Measurements from ENCODE around the gene SLC16A6.
"Not testable (repeated sequence)": the region's sequence is repeated elsewhere in the genome, so short reads cannot be mapped to it uniquely, and the experiment has no call there.

SLC16A6 gene

DNA sequence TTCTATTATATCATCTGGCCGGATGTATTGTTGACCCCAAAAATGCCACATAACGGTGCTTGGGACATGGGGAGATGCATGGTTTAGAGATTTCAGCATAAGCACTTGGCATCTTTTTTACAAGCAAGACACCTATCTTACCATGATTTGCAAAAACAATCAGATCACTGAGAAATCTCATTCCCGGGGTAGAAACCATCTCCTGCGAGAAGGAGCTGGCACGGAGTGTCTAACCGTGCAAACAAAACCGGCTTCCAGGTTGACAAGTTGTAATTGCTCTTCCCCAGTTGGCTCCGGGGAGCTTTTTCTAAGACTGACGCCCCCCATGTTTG lies 1.0 kb downstream of the SLC16A6 start:
- DNase-seq (ENCODE audit: low read depth in 2 of 2) = no peak

DNA sequence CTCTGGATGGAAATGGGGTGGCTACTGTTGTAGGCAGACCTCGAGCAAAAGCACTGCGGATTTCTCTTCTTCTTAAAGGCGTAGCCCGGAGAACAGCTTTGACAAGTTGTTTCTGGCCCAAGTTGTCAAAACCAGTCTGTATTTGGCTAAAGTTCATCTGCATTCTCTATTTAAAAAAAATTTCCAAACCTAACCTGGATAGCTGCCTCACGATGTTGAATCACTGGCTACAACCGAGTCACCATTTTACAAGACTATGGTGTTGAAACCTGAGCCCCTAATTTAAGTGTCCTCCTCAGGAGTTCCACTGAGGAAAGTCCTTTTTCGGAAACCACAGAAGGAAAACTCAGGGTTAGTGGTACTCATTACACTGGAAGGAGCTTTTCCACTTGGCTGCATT lies 1.5 kb downstream of the SLC16A6 start:
- DNase-seq (ENCODE audit: low read depth in 2 of 2) = no peak

DNA sequence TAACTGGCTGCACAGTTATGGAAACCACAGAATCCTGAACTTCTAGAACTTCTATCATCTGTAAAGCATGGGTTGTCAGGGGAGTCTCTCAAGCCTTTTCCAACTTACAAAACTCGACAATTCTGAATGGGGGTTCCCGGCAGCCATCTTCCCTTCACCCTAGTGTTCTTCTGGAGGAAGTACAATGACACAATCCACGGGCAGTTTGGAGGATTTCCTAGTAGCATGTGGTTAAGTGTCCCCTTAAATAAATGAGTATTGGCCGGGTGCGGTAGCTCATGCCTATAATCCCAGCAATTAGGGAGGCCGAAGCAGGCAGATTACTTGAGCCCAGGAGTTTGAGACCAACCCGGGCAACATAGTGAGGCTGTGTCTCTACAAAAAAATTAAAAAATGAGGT lies 2.1 kb downstream of the SLC16A6 start:
- no peak for DNase-seq (ENCODE audit: low read depth in 2 of 2)

DNA sequence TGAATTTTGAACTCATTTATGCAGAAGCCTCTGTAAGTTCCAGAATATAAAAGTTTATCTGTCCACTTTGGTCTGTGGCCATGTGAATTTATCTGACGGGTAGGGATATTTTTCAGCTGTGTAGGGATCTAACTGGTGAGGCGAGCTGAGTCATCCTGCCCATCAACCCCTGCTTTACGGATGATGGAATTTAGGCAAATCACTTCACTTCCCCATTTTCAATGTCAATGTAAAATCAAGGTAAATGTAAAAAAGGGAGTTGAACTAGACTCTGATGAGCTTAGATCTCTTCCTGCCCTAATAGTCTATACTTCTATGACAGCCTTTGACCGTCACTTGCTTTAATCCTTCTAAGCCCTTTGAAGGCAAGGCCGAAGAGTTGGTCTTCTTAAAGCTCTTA lies 2.6 kb downstream of the SLC16A6 start:
- DNase-seq (ENCODE audit: low read depth in 2 of 2) = no peak

DNA sequence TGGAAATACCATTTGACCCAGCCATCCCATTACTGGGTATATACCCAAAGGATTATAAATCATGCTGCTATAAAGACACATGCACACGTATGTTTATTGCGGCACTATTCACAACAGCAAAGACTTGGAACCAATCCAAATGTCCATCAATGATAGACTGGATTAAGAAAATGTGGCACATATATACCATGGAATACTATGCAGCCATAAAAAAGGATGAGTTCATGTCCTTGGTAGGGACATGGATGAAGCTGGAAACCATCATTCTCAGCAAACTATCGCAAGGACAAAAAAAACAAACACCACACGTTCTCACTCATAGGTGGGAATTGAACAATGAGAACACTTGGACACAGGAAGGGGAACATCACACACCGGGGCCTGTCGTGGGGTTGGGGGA lies 9.0 kb downstream of the SLC16A6 start:
- DNase-seq (ENCODE audit: low read depth in 2 of 2) = not testable (repeated sequence)

GRCh38 chr17:68277807-68278206 lies 13.1 kb downstream of the SLC16A6 start:
- DNase-seq (ENCODE audit: low read depth in 2 of 2) = no peak

DNA sequence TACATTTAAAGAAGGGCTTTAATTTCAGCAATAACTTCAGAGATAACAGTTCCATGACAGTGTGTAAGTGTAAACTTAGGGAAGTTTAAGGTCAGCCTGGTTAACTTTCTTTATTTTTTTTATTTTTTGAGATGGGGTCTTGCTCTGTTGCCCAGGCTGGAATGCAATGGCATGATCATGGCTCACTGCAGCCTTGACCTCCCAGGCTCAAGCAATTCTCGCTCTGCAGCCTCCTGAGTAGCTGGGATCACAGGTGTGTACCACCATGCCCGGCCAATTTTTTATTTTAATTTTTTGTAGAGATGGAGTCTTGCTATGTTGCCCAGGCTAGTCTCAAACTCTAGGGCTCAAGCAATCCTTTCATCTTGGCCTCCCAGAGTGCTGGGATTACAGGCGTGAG lies 14.6 kb downstream of the SLC16A6 start:
- DNase-seq (ENCODE audit: low read depth in 2 of 2) = not testable (repeated sequence)

- DNase-seq (ENCODE audit: low read depth in 2 of 2) = no peak
Measured at GRCh38 chr17:68273722-68274121, 17.2 kb downstream of the SLC16A6 start.

DNA sequence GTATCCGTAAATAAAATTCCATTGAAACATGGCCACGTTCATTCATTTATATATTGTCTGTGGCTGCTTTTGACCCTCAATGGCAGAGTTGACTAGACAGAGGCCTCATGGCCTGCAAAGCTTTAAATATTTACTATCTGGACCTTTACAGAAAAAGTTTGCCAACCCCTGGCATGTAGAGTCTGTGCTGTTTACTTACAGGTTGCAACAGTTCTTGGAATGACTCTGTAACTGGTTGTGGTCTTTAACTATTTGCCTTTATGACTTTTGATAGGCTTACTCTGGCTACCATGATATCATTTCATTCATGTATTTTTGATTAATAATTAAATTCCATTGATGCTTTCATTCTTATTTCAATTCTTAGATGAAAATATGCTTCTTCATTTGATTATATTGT lies 25.1 kb downstream of the SLC16A6 start:
- not testable (repeated sequence) for DNase-seq (ENCODE audit: low read depth in 2 of 2)

DNA sequence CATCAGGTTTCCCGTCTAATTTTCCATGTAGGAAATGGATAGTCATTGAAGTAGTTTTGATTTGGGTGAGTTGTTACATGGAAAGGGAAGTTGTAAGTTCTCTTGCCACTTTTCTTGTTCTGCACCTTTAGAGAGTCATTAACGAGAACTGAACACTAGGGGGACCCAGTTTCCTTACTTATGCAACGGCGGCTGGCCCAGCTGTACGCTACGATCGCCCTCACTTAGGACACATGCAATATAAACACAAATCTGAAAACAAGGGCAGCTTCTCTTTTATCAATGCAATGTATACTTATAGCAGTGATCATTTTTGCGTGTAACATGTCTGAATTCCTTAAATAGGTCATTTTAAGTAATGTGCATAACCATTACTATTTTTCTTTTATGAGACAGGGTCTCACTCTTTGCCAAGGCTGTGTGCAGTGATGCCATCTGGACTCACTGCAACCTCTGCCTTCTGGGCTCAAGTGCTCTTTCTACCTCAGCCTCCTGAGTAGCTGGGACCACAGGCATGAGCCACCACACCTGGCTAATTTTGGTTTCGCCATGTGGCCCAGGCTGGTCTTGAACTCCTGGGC lies 27.7 kb downstream of the SLC16A6 start:
- DNase-seq (ENCODE audit: low read depth in 2 of 2) = not testable (repeated sequence)

GRCh38 chr17:68262467-68262866 lies 28.5 kb downstream of the SLC16A6 start:
- not testable (repeated sequence) for DNase-seq (ENCODE audit: low read depth in 2 of 2)

DNA sequence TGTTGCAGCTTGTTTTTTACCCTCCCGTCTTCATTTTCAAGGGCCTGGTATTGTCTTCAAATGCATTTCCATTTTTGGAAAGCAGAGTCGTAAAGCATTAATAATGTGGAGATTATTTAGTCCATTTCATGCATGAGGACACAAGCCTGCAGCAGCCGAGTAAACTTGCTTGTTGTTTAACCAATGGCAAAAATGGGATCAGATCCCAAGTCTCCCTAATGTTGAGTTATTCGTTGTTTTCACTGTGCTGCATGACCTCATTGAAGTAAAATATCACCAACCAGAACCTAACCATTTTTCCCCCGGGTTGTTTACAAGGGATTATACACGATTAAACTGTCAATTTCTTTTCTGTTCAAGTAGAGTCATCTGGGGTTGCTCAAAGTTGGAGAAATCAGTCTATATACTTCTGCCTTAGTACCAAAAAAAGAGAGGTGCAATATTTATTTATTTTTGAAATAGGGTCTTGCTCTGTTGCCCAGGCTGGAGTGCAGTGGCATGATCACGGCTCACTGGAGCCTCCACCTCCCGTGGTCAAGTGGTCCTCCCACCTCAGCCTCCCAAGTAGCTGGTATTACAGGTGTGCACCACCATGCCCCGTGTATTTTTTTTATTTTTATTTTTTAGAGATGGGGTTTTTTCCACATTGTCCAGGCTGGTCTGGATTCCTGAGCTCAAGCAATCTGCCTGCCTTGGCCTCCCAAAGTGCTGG lies 30.7 kb downstream of the SLC16A6 start:
- no peak for DNase-seq (ENCODE audit: low read depth in 2 of 2)

- not testable (repeated sequence) for DNase-seq (ENCODE audit: low read depth in 2 of 2)
Measured at GRCh38 chr17:68259648-68259951, 31.3 kb downstream of the SLC16A6 start.

DNA sequence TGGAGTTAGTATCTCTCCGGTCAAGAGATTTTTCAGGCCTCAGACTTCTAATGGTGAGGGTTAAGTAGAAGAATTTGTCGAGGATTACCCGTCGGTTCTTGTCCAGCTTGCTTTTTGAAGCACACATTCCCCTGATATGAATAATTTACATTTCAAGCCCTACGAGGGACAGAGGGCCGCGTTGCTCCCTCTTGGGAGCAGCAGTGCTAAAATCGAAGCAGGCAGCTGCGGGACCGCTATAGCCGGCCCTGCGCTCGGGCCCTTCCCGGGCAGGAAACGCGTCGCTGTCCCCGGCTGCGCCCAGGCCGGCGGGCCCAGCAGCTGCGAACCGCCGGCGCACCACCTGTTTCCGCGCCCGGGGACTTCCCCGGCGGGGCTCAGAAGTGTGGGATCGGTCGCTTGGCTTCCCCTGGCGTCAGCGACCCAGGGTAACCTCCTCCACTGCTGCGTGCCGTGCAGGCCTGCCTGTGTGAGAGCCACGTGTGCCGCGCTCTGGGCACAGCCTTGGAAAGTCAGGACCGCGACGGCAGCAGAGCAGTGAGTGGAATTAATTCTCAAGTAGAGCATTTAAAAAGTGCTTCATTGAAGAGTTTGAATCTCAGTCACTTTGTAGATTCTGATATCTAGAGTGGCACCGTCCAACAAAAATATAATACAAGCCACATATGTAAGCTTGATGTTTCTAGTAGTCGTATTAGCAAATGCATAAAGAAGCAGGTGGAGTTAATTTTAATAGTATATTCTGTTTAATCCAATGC lies 31.9 kb downstream of the SLC16A6 start:
- peak; percentile 34 to 55 for DNase-seq (ENCODE audit: low read depth in 2 of 2)

DNA sequence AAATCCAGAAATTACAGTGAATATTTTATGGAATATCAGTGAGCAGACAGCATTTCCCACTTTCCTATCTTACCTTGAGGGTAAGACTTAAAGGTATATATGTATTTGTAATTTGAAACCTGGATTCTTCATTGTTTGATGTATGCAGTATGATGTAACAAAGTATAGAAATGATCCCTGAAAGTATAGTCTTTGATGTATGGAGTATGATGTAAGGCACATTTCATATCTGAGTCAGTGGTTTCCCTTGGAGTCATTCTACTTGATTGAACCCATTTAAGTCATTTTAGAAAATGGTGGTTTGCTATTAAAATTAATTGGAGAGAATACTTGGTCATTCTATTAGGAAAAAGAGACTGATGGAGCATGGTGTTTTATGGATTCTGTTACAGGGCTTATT lies 33.0 kb downstream of the SLC16A6 start:
- no peak for DNase-seq (ENCODE audit: low read depth in 2 of 2)

DNA sequence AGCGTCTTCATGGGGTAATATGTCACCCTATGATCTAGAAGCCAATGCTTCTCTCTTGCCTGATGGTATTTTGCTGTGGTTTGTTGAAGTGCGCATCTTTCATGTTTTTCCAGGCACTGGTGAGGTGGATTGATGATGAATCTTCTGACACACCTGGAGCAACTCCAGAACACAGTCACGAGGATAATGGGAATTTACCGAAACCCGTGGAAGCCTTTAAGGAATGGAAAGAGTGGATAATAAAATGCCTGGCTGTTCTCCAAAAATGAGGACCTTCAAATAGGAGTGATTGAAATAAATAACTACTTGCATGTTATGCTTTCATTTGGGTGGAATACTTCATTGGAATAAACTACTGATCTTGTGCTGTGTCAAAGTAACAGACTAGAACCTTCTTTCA lies 34.2 kb downstream of the SLC16A6 start:
- not testable (repeated sequence) for DNase-seq (ENCODE audit: low read depth in 2 of 2)

DNA sequence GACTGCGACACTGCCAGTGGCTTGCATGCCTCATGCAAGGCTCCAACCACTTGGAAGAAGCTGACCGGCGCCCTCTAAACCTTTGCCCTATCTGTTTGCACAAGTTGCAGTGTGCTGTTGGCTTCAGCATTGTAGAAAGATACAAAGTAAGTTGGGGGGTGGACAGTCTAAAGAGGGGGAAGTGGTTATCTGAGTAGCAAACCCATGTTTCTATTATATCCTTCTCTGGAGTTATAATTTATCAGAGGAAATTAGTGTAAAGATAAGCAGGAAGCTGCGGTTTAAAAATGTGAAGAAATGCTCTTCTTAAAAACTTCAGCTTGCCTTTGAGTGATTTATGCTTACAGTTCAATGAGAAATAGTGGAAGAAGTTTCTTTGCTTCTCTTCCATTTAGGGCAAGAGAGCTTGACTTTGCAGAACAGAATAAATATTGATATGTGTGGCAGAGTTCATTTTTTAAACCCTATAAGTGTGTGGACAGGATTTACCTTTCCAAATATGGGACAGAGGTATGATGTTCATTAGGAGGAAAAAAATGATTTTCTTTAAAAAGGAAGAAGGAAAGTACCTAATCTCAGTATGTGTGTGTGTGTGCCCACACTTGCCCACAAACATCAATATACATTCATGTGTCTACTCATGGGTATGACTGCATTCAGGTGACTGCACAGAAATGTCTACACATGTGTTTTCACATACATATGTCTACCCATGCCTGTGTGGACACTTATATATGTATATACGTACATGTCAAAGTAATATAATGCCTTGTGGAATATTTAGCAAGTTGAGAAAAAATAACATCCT lies 35.0 kb downstream of the SLC16A6 start:
- DNase-seq (ENCODE audit: low read depth in 2 of 2) = no peak

DNA sequence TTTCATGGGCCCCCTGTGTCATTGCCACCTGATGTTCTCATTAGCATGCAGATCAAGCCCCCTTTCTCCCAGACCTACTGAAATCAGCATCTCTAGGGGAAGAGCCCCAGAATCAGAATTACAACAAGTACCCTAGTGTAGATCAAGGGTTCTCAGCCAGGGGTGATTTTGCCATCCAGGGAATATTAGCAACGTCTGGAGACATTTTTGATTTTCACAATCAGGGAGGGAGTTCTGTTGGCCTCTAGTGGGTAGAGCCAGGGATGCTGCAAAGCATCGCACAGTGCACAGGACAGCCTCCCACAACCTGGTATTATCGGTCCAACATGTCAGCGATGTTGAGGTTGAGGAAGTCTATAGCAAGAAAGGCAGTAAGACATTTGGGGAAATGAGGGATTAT lies 35.8 kb downstream of the SLC16A6 start:
- no peak for DNase-seq (ENCODE audit: low read depth in 2 of 2)

GRCh38 chr17:68253426-68253825 lies 37.5 kb downstream of the SLC16A6 start:
- DNase-seq (ENCODE audit: low read depth in 2 of 2) = not testable (repeated sequence)

GRCh38 chr17:68249354-68249765 lies 41.6 kb downstream of the SLC16A6 start:
- no peak for DNase-seq (ENCODE audit: low read depth in 2 of 2)

GRCh38 chr17:68248891-68249290 lies 42.0 kb downstream of the SLC16A6 start:
- DNase-seq (ENCODE audit: low read depth in 2 of 2) = no peak

- DNase-seq (ENCODE audit: low read depth in 2 of 2) = no peak
Measured at GRCh38 chr17:68248199-68248825, 42.6 kb downstream of the SLC16A6 start.
